GM21825 (cell line): Measurements from ENCODE around the gene CD79B.

Source experiments
- ATAC-seq: cut with Tn5 transposase; IDR thresholded peaks from one replicate; pipeline ENCODE4 v1.9.1; 2021; ENCODE audit warnings: mild to moderate bottlenecking, moderate library complexity; ENCODE audit not compliant: unreplicated experiment

The CD79B gene

DNA sequence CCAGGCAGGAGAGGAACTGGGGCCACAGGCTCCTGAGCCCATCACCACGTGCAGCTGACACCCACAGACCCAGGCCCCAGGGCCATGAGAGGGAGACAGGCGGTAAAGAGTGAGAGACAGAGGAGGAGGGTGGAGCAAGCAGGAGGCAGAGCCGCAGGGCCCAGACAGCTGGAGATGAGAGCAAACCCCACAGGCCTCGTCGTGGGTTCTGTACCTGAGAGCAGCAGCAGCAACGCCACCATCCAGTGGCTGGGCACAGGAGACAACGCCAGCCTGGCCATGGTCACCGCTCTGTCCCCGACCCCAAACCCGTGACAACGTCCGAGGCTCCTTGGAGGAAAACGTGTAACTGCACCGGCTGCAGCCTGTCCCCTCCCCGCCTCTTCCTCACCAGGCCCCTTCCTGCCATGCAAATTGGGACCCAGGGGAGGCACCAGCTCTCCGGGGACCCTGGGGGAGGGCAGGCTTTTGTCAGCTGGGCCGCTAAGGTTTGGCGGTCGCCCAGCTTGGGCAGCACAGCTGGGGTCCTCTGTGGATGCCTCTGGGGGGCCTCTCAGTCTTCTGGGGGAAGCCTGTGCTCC is at the start of gene CD79B:
Gene CD79B, minus strand, starts transcription at position 351 of the 581 bp plus-strand sequence. Its CDS starts 70 bp downstream, at position 281.
- peak; percentile 80 for ATAC-seq

- ATAC-seq, result no peak
Measured at GRCh38 chr17:63978272-63979200, 46.4 kb upstream of the CD79B start.

DNA sequence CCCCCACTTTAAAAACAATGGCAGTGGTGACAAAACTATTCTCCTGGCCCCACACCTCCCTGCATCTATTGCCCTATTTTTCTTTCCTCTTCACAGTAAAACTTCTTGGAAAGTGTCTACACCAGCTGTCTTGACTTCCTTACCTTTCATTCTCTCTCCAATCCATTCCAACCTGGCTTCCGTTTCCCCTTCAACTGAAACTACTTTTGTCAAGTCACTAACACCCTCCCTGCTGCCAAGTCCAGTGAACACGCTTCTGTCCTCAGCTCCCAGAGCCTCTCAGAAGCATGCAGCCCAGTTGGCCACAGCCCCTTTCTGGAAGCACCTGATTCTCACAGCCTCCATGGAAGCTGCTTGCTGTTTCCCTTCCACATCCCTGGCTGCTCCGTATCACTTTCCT is 44.6 kb upstream of the CD79B start:
- ATAC-seq, result no peak

DNA sequence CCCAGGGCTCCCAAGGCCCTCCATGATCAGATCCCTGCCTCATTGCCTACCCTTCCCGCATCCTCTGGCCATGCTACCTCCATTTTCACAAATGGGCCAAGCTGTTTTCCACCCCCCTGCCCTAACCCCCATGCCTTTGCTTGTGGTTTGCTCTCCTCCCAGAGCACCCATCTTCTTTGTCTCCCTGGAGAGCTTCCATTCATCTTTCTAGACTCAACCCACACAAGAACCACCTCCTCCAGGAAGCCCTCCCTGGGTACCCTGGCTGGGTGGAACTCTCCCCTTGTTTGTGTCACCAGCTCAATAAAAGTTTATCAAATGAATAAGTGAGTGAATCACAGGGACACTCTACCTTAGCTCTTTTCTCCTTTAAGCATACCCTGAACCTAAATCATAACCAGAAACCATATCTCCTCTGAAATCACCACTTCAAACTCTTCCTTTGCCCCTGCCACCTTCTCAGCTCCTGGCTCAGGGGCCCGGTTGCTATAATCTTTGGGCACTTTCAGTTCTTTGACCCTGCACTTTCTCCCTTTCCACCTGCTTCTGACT is 43.5 kb upstream of the CD79B start:
- no peak for ATAC-seq

DNA sequence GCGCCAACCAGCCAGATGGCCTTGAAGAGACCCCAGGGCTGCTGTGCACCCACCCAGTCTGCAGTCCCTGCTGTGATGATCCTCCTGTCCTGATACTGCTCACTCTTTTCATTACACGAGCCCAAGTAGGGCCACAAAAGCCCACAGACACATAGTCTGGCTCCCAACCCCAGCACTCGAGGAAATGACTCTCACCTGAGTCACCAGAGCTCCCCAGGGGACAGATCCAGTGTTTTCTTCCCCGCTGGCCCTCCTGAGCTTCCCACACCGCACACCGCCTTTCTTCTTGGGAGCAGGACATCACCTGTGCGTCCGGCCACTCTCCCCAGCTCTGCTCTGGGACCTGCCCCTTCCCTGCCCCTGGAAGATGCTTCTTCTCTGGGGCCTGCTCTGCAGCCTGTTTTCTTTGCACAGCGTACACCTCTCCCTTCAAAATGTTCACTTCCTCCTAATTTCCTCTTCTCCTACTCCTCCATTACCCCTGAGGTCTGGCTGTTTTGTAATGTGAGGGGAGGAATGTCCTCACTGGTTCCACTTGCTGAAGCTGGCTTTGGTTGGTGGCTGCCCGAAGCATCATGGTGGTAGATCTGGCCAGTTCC is 42.6 kb upstream of the CD79B start:
- ATAC-seq, result no peak

GRCh38 chr17:63973930-63974593 is 41.9 kb upstream of the CD79B start:
- ATAC-seq, result no peak

DNA sequence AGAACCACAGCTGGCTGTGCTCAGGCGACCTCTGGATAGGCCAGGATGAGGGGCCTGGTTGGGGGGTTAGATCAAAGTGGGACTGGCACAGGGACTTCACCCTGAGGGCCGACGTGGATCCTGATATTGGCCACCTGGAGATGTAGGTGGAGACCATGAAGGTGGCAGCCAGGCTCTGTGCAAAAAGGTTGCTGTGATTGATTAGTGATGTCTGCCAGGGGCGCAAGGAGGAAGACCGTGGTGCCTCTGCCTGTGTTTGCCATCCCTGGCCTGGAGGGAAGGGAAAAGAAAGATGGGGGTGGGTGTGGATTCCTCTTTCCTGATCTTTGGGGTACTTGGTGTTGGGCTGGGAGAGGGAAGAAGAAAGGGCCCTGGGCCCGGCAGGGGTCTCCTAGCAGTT is 41.1 kb upstream of the CD79B start:
- no peak for ATAC-seq

- ATAC-seq, result no peak
Measured at GRCh38 chr17:63972796-63973195, 40.7 kb upstream of the CD79B start, which contains the start of gene SCN4A. Gene SCN4A (minus strand): TSS chr17:63972918. CDS start chr17:63972841, 77 bp downstream.

DNA sequence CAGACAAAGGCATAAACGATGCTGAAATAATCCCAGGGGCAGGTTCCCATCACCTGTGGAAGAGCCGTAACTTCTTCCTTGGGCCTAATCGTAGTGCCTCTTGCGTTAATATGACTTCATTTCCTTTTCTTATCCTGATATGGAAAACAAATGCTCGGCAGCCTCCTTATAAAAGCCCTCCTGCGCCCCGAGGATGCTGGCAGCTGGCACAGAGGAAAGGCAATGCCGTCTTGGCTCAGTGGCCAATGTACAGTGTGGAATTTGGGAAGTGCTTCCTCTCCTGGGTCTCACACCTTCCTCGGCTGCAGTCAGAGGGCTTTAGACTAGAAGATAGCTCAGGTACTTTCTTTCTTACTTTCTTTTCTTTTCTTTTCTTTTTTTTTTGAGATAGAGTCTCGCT is 37.1 kb upstream of the CD79B start:
- no peak for ATAC-seq

DNA sequence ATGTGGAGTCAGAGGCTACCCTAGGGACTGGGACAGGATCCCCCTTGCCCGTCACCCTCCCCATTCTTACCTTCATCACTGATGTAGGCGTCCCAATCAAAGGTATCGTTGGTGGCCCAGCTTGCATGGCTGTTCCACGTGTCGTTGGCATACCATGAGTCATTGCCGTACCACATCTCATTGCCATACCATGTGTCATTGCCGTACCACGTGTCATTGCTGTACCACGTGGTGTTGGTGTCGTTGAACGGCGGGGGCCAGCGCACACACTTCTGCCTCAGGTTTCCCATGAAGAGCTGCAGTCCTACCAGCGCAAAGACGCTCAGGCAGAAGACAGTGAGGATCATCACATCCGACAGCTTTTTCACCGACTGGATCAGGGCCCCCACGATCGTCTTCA is 35.8 kb upstream of the CD79B start:
- ATAC-seq, result no peak

DNA sequence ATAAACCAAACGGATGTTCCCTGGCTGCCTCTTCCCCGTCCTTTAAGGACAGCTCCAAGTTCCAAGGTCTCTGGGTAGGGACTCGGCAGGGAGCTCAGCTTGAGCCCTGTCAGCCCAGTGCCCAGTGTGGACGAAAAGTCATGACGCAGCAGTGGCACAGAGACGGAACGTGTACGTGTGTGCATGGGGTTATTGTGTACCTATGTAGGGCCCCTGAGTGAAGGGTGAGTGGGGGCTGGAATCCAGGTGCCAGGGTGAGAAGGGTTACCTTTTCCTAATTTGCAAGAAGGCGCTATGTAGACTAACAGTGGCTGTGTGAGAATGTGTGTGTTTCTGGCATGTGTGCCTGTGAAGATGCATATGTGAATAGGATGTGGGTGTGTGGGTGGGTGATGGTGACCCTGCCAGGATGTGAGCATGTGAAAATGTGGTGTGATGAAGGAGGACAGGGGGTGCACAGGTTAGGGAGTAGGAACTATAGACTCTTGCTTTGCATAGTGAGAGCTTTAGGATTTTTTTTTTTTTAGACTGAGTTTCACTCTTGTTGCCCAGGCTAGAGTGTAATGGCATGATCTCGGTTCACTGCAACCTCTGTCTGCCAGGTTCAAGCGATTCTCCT is 34.6 kb upstream of the CD79B start:
- no peak for ATAC-seq

GRCh38 chr17:63963123-63963522 is 31.0 kb upstream of the CD79B start:
- no peak for ATAC-seq

GRCh38 chr17:63962298-63962744 is 30.2 kb upstream of the CD79B start:
- ATAC-seq, result no peak

- ATAC-seq, result no peak
Measured at GRCh38 chr17:63961355-63962212, 29.5 kb upstream of the CD79B start.

- ATAC-seq, result no peak
Measured at GRCh38 chr17:63960430-63960829, 28.3 kb upstream of the CD79B start.

DNA sequence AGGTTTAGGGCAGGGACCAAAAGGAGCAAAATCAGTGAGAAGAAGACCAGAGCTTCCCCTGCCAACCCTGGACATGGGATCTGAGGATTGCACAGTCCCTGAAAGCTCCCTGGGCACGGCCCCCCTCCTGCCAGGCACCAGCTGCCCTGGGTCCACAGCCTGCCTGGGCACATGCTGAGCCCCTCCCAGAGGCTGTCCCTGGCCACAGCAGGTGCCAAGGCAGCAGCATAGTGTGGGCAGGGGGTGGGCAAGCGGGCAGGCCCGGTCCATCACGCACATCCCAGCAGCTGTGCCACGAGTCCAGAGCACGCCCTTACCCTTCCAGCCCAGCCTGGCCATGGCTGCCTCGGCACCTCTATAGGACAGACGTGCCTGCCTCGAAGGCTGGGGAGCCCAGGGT is 27.9 kb upstream of the CD79B start:
- ATAC-seq, result no peak

GRCh38 chr17:63956296-63956920 is 24.3 kb upstream of the CD79B start:
- ATAC-seq, result no peak

DNA sequence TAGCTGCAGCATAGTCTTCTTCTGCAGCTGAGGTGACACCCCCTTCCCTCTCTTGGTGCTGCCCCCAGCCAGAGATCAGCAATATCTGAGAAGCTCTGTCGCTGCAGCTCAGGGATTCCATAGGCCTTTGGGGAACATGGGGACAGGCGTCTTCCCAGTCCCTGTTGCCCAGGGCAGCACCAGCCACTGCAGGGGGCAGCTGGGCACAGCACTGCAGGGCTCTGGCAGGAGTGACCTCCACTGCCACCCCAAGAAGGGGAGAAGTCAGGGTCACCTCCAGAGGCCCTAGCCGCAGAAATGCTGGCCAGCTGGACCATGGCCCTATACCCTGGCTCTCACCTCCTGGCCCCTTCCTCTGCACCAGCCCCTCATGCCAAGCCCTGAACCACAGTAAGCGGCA is 23.7 kb upstream of the CD79B start:
- ATAC-seq, result no peak

DNA sequence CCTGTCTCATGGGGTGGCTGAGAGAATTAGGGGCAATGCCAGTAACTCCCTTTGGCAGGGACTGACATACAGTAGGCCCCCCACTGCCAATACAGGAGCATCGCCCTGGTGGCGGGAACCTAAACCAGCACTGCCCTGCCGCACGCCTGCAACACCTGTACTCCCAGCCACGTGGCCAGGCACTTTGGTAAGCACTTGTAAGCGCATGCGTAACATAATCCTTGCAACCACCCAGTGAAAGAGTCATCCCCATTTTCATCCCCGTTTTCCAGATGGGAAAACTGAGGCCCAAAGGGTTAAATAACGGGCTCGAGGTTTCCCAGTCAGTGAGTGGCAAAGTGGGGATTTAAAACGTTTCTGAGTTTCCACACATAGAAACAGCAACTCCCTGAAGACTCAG is 23.1 kb upstream of the CD79B start:
- ATAC-seq, result no peak
